Mammary epithelial cell (primary cell): ENCODE results near the gene ZNF366.

Source experiments
- CTCF ChIP-seq, 2 donors: IDR thresholded peaks in 1 of 2; conservative IDR thresholded peaks in 1 of 2; 2 replicates each; pipeline ENCODE4 v1.5.1; 2011 to 2012; ENCODE audit warnings: inconsistent platforms in 2 of 2, low read length in 2 of 2, mild to moderate bottlenecking in 2 of 2, control low read depth in 1 of 2, low read depth in 1 of 2; ENCODE audit not compliant: insufficient read depth in 1 of 2; ENCODE audit errors: extremely low read depth in 1 of 2
- EZH2 ChIP-seq: IDR thresholded peaks from 2 replicates; pipeline ENCODE4 v1.6.1; 2012; ENCODE audit warnings: low read length, inconsistent platforms, borderline replicate concordance

DNA sequence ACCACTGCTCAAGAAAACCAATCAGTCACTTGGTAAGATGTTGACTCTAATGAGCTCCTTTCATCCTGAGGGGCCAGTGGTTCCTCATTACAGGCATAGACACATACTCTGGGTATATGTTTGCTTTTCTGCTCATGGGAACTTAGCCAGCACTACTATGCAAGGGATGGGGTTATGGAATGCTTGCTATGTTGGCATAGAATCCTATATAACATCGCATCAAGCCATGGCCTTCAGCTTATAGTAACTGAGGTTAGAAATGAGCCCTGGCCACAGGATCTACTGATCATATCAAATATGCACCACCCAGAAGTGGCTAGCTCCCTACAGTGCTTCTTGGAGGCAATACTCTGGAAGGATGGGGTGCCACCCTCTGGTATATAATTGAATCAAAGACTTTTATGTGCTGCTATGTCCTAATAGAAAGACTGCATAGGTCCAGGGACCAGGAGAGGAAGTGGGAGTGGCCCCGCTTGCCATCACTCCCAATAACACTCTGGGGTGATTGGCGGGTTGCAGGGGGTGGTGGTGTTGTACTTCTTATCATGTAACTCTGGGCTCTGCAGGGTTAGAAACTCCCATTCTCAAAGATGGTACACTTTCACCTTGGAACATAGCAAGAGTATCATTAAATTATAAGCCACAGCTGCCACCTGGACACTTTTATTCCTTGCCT is 70.3 kb downstream of the ZNF366 start:
- TF ChIP-seq CTCF (conservative IDR thresholded peaks at IDR 0.05 in 1 of 2, IDR thresholded peaks at IDR 0.05 in 1 of 2; ENCODE audit: extremely low read depth in 1 of 2, insufficient read depth in 1 of 2, low read depth in 1 of 2, low read length in 2 of 2) = peak in 1 of 2 donors; percentile 3
- no peak for TF ChIP-seq EZH2
